GM21717 (cell line): ENCODE data around the gene AFAP1L2.
A peak's percentile ranks its signal among the peaks of the same experiment; 100 is the strongest.
"Not testable (repeated sequence)": the region's sequence is repeated elsewhere in the genome, so short reads cannot be mapped to it uniquely, and the experiment has no call there.

Experiments
- ATAC-seq: cut with Tn5 transposase; IDR thresholded peaks from one replicate; pipeline ENCODE4 v1.9.1; 2021; ENCODE audit warnings: mild to moderate bottlenecking, moderate library complexity; ENCODE audit not compliant: unreplicated experiment

Gene AFAP1L2

DNA sequence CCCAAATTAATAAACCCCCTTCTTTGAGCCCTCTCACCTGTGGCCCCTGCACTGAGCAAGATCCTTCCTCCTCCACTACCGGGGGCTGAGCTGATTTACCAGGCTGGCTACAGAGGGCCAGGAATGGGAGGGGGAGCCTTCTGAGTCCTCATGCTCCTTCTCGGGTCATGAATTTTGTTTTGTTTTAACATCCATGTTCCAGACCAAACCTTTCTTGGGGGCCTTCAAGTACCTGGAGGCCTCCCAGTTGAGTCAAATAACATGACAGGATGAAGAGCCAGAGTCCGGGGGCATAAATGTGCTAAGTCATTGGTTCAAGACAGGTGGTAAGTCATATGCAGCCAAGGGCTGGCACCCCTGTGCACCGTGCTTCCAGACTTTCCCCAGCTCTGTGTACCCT, 39.6 kb downstream of the AFAP1L2 start:
- no peak for ATAC-seq

DNA sequence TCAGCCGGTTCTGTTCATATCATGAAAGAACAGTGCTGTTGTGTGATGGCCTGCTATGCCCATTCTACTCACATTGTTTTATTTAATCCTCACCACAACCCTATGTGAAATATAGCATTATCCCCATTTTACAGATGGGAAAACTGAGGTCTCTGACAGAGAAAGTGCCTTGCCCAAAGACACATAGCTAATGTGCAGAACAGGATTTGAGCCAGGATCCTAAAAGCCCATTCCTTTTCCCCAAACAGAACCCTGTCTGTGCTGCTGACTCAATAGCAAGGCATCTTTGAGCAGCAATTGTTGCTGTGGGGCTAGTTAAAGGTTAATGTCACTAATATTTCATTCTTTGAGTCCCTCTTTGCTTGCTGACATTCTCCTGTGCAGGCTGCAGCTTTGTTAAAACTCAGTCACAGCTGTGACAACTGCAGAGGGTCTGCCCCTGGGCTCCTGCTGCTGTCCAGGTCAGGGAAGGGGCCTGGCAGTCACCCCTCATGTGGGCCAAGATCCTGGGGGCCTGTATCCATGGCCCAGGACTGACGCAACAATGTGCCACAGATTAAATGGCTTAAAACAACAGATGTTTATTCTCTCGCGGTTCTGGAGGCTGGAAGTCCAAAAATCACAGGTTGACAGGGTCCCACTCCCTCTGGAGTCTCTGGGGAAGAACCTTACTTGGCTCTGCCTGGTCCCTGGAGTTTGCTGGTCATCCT, 40.4 kb downstream of the AFAP1L2 start:
- no peak for ATAC-seq

DNA sequence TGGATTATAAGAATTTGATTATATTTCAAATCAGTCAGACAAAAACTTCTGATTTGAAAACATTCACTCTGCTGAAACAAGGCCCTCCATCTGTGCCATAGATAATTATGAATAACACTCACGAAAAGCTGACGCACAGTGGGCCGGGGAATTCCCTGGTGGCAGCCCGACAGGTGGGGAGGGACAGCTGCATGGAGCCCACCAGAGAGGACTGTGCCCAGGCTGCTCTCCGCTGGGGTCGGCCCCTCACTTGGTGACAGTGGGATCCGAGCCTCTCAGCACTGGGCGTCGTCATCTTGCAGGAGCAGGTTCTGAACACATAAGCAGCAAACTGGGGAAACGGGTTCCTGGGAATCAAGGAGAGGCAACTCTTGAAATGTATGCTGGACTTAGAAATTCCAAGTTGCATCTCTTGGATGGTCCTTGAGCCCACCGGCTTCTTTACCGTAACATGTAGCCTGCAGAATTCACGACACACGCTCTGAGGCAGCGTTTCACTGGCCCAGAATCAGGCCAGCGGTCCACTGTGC, 41.4 kb downstream of the AFAP1L2 start:
- no peak for ATAC-seq

DNA sequence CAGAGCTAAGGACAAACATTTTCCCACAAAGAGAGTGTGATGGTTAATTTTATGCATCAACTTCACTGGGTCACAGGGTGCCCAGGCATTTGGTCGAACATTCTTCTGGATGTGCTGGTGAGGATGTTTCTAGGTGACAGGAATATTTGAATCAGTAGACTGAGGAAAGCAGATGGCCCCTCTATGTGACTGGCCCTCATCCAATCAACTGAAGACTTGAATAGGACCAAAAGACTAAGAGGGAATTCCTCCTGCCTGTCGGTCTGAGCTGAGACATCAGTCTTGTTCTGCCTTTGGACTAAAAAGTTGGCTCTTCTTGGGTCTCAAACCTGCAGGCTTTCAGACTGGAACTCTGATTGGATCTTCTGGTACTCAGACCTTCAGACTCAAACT, 44.4 kb downstream of the AFAP1L2 start:
- ATAC-seq = no peak

DNA sequence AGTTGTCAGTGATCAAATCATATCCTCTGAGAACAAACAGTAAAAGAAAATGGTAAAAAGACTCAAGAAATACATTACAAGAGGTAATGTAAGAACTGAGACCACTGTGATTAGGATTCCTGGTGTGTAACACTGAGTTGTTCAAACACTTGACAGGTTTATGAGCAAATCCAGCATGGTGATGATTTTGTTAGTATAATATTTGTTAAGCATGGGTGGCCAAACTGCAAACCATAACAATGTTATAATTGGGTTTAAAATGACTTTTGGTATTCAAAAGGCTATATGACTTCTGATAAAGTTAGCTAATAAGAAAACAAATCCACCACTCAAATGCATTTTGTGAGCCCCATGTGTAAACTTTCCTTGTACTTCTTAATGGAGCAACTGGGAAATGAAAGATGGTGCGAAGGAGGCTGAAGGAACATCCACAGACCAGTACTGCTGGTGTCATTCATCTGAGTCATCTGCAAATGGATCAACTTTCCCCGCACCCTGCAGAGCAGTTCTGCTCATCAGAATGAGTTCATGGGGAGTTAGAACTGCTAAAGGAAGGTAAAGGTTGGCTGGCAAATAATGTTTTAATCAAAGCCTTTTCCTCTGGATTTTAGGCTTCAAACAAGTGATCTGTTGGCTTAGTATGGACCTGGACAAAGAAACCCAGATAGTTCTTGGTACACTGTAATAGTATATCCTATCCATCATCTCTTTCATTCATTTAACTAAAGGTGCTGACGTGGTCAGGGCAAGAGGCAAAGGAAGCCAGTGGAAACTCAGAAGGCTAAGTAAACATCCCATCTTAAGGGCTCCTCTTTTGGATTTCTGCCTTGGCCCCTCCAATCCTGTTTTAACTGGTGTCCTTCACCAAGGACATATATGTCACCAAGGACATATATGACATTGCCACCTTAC, 45.0 kb downstream of the AFAP1L2 start:
- ATAC-seq = no peak

DNA sequence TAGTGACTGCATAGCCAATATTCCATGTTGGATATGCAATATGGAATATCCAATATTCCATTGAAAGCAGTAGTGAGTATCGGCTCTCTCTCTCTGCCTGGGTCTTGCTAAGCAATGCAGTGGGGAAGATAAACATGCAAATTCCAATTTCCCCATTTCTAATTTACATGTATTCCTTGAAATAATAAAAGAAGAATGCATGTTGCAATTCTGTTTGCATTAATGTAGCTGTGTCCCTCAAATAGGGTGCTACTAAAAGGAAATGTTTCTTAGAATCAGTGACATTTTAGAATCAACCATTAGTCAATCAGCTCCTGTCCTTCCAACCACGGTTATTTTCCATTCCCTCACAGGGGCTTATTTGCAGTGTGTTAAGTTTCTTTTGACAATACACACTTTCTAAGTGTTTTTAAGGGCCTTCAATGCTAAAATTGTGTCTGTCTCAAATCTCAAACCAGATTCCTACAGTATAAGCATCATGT, 46.7 kb downstream of the AFAP1L2 start:
- no peak for ATAC-seq

DNA sequence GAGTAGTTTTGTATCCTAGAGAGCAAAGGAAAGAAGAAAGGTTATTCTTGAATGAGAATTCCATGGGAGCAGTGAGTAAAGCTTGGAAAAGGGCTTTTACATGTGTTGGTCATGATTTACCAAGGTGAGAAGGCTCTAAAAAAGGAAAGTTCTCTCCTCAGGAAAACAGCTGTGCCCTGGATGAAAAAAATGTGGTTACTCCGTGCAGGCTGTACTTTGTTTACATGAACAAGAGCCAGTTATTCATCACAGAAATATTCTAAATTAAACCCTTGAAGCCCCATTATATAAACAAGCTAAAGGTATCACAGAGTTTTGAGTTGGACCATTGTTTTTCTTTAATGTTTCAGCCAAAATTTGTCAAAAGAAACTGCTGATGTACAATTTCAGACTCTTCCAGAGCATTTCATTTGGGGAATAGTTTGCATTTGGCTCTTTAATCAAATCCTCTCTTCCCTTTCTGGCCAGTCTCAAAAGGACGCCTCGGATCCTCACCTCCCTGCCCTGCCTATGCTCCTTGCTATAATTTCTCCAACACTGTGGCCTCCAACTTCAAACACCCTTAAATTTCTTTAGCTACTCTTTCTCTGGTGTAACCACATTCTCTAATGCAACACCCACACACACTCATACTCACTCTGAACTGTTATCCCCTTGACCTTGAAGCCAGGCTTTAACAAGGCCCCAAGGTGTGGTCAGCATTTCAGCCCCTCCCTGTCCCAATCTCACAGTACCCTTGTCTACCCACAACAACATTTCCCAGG, 47.4 kb downstream of the AFAP1L2 start:
- no peak for ATAC-seq

DNA sequence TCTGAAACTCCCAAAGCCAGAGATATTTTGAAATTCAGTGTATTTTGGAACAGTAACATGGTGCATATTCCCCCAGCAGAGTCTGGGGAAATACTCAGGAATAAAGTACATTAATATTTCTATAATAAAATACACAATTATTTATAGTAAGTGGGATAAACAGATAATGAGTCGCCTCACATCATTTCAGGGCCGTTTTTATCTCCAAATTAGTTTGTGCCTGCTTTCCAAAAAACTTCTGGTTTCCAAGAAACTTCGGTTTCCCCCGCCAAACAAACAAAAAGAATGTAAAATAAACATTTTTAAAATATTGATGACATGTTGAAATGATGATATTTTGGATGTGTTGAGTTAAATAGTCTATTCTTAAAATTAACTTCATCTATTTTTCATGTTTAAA, 48.2 kb downstream of the AFAP1L2 start:
- no peak for ATAC-seq

DNA sequence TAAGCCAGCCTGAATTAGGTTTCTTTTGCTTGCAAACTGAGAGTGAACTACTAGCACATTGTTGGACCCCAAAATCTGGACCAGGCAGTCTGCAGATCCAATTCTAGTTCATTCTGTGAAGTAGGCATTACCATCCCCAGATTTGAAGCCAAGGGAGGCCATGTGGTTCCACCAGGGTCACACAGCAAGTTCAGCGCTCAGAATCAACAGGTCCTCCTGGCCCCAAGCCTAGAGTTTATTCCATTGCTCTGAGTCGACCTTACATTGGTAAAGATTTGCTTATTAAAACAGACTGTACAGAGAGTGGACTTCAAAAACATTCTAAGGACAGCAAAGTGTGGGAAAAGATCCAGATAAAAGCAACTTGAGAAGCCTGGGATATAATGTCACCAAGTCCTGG, 50.9 kb downstream of the AFAP1L2 start:
- no peak for ATAC-seq

DNA sequence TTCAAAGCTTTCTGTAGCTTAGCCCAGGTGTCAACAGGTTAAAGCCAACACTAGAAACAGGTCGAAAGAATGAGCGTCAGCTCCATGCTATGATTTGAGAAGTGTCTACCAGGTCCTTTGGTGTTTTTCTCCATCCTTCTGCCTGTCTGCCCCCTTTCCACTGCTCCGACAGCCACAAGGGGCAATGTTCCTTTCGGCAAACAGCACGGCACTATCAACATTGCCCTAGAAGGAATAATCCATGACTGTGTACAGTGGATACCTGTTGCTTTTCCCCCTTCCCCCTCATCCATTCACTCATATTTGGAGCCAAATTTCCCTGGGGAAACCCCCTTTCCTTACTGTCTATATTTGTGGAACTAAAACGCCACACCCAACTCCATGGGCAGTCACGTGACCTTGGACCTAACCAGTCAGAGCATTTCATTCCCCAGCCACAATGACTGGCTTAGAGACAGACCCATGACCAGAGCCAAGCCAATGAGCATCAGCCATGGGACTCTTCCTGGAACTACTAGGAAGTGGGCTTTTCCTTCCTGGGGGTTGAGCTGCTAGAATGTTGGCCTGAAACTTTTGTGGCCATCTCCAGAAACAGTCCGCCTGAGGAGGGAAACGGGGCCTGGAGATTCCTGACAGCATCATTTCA, 51.5 kb downstream of the AFAP1L2 start:
- no peak for ATAC-seq

DNA sequence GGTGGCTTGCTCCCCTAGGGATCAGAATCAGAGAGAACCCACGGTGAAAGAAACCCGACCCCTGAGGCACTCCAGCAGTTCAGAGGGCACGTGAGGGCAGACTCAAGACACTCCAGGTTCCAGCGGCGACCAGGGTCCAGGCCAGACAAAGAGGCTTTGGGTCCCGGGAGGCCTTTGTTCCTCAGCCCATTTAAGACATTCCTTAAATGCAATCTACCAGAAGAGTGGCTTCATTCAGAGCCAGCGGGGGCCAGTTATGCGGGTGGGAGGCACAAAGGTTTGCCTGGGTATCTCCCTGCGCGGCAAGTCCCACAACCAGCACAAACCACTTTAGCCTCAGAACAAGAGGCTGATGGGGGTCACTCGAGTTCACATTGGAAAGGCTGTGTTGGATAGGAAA, 53.6 kb downstream of the AFAP1L2 start:
- no peak for ATAC-seq

DNA sequence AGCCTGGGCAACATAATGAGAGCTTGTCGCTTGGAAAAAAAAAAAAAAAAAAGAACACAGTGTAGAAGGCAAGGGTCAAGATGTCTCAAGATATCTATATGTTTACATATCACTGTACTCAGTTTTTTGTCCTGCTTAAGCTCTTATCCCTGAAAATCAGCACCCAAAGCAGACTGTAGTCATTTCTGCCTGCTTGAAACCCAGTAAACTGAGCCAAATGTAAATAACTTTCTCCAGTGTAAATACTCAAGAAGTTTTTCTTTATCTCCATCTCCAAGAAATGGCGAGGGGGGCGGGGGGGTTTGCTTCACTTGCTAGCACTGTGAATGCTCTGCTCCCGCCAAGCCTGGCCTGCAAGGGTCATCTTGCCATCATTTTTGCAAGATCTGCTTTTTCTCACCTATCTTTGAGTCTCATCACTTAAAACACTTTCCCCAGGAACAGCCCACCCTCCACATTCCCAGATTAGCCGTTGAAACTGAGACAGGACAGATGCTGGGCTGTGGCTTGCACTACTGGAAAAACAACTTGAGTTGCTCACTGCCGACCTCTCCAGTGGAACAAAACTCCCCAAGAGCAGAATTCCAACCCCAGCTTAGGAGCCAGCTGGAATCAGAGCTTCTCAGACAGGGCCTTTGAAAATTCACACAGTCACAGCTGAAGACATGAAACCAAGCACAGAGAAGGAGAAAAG, 54.6 kb downstream of the AFAP1L2 start:
- no peak for ATAC-seq

DNA sequence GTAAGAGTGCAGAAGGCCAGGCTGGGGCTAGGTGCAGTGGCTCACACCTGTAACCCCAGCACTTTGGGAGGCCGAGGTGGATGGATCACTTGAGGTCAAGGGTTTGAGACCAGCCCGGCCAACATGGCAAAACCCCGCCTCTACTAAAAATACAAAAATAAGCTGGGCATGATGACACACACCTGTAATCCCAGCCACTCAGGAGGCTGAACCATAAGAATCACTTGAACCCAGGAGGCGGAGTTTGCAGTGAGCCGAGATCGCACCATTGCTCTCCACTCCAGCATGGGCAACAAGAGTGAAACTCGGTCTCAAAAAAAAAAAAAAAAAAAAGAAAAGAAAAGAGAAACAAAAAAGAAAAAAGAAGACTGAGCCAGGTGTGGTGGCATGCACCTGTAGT, 55.2 kb downstream of the AFAP1L2 start:
- ATAC-seq = not testable (repeated sequence)

DNA sequence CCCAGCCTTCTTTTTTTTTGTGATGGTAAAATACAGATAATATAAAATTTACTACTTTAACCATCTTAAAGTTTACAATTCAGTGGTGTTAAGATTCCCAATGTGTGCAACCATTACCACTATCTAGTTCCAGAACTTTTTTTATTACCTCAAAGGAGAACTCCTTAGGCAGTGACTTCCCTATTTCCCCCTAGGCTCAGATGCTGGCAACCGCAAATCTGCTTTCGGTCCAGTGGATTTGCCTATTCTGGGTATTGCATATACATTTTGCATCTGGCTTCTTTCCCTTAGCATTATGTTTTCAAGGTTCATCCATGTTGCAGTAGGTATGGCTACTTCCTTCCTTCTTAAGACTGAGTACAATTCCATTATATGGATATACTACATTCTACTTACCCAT, 56.5 kb downstream of the AFAP1L2 start:
- ATAC-seq = no peak

DNA sequence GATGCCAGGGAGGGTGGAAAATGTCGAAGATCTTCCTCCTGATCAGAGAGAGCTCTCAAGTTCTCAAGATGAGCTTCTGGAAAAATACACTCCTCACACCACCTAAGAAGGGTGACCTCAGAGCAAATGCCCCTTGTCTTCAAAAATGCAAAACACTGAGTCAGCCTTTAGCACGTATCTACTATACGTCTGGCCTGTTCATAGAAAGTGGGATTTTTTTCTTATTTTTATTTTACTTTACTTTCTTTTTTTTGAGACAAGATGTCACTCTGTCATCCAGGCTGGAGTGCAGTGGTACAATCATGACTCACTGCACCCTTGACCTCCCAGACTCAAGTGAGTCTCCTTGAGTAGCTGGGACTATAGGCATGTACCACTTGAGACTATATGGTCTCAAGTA, 57.1 kb downstream of the AFAP1L2 start:
- peak; percentile 46 for ATAC-seq

DNA sequence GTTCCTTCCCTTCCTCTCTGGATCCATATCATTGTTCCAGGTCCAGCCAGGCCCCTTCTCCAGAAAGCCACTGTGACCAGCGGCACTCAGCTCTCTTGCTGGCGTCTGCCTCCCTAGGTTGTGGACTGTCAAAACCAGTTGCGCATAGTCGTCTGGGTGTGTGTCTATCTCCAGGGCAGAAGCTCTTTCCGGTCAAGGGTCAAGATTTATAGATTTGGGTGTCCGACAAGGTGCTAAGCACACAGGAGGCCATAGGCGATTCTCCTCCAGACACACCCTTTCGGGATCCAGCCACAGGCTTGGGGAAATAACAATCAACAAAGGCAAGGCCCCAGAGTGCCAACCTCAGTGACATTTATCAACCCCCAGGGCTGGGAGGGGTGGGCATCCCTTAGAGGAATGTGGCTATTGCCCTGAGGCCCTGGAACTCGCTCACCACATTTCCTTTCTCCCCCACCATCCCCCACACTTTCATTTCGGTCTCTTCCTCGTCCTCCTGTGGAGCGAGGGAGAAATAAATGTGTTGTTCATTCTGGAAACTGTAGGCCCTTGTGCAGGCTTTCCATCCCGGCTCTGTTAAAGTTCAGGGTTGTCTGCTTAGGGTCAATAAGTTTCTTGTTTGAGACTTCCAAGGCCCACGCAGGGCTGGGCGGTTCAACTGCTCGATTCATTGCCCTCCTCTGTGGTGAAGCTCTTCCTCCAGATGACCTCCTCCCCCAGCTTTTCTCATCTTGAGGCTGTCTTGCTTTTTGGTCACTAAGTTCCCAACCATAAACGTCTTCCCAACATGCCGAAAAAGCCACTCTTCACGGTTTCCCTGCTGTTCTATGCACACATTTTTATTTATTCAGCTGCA, 57.9 kb downstream of the AFAP1L2 start:
- ATAC-seq = no peak

DNA sequence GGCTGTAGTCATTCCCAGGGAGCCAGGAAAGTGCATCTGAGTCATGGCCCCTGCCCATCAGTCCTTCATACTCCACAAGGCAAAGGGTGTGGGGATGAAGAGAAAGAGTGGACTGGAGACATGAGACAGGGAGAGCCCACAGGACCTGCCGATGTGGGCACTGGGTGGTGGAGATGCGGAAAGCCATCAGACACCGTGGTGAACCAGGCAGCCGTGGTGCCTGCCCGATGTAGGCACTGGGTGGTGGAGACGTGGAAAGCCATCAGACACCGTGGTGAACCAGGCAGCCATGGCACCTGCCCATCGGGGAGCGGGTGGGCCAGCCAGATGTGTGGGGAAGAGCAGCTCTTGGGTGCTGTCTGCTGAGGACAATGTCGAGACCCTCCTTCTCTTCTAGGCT, 58.6 kb downstream of the AFAP1L2 start:
- no peak for ATAC-seq

DNA sequence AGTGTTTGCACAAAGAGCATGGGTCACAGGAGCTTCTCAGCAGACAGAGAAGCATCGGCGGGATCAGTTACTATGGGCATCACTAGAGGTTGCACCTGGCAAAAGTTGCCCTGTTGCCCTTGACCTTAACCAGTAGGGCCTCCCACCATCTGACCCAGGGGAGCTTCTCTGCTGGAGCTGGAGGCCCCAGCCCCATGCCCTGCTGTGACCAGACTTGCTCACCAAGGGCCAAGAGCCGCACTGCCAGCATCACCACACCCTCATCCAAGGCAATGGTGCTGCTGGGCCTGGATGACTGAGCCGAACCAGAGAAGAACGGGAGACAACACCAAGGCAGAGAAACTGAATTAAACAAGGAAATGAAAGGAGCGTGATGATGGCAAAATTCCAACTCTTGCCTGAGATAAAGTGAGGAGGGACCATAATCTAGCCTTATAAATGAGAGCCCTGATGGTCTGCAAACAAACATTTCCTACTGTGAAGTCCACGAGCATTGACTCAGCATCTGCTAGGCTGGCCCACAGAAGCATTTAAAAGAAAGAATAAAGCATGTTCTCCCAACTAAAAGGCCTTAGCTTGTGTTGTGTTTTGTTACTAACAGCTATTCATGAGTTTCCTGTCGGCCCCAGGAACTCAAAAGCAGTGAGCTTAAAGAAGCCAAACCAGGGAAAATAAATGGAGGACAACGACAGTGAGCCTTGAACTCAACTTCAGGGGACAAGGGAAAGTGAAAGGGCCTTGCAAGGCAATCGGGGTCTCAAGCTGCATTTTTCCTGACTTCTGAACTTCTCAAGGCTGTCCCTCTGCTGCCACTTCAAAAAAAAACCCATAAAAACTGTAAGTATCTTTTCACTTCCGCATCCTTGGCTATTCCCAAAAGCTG, 60.4 kb downstream of the AFAP1L2 start:
- no peak for ATAC-seq
